GM23338 (cell line): ENCODE measurements around the gene UBE2F. TPM values are rescaled to one million over a fixed set of nuclear protein-coding genes. Genes with fewer than 3 reads are reported as not detected.

Experiments used
- ATAC-seq: fragments of 200-7000 bp; cut with Tn5 transposase; 3 replicates; pipeline ENCODE4 v1.9.1; 2020
- DNase-seq: peaks from one replicate; pipeline ENCODE4 v3.0.0-alpha.2; 2015; ENCODE audit warnings: low spot score
- H2AFZ ChIP-seq: fragments of 200-600 bp; sonication (generic); 2 replicates; pipeline ENCODE4 v1.8.0; 2016; ENCODE audit warnings: antibody characterized with exemption, mild to moderate bottlenecking, moderate library complexity
- H3F3A ChIP-seq: fragments of 200-600 bp; sonication (generic); replicated peaks from 2 replicates; pipeline ENCODE4 v1.8.0; 2017; ENCODE audit warnings: antibody characterized with exemption, mixed run types, low read depth
- H3K27ac ChIP-seq: fragments of 200-600 bp; sonication (generic); 2 replicates; pipeline ENCODE4 v1.6.1; 2016; ENCODE audit warnings: low read depth
- H3K27me3 ChIP-seq: fragments of 200-600 bp; sonication (generic); 2 replicates; pipeline ENCODE4 v1.8.0; 2016; ENCODE audit warnings: mild to moderate bottlenecking, mixed run types, moderate library complexity; ENCODE audit not compliant: insufficient read depth
- H3K36me3 ChIP-seq: fragments of 200-600 bp; sonication (generic); 2 replicates; pipeline ENCODE4 v1.8.0; 2016; ENCODE audit warnings: mild to moderate bottlenecking; ENCODE audit not compliant: insufficient read depth
- H3K4me1 ChIP-seq: fragments of 200-600 bp; sonication (generic); 2 replicates; pipeline ENCODE4 v1.8.0; 2016; ENCODE audit warnings: mild to moderate bottlenecking, moderate library complexity; ENCODE audit not compliant: insufficient read depth
- H3K4me2 ChIP-seq: fragments of 200-600 bp; sonication (generic); 2 replicates; pipeline ENCODE4 v1.7.1; 2017; ENCODE audit warnings: mixed run types
- H3K4me3 ChIP-seq: fragments of 200-600 bp; sonication (generic); 2 replicates; pipeline ENCODE4 v1.6.1; 2016; ENCODE audit warnings: mixed run types
- H3K79me2 ChIP-seq: fragments of 200-600 bp; sonication (generic); replicated peaks from 2 replicates; pipeline ENCODE4 v1.8.0; 2017; ENCODE audit warnings: mild to moderate bottlenecking; ENCODE audit not compliant: insufficient read depth
- H3K9me2 ChIP-seq: fragments of 200-600 bp; sonication (generic); 2 replicates; pipeline ENCODE4 v1.8.0; 2017; ENCODE audit not compliant: insufficient read depth
- H4K20me1 ChIP-seq: fragments of 200-600 bp; sonication (generic); replicated peaks from 2 replicates; pipeline ENCODE4 v1.8.0; 2017; ENCODE audit warnings: mild to moderate bottlenecking; ENCODE audit not compliant: insufficient read depth
- H3K27ac Mint-ChIP-seq: 2 replicates; pipeline ENCODE4 v1.8.0; 2020; ENCODE audit warnings: inconsistent platforms, mild to moderate bottlenecking, moderate library complexity, mixed read lengths
- H3K27me3 Mint-ChIP-seq: 3 replicates; pipeline ENCODE4 v1.8.0; 2022; ENCODE audit warnings: low read depth, mild to moderate bottlenecking, moderate library complexity, mixed read lengths, inconsistent platforms; ENCODE audit not compliant: insufficient read depth, poor library complexity
- H3K36me3 Mint-ChIP-seq: 3 replicates; pipeline ENCODE4 v1.8.0; 2021; ENCODE audit warnings: low read depth, mild to moderate bottlenecking, inconsistent platforms, moderate library complexity, mixed read lengths
- H3K4me1 Mint-ChIP-seq: 3 replicates; pipeline ENCODE4 v1.8.0; 2020; ENCODE audit warnings: mild to moderate bottlenecking, inconsistent platforms, mixed read lengths
- H3K4me3 Mint-ChIP-seq: 3 replicates; pipeline ENCODE4 v1.8.0; 2021; ENCODE audit warnings: moderate library complexity, mild to moderate bottlenecking, inconsistent platforms, mixed read lengths
- H3K9me3 Mint-ChIP-seq: 3 replicates; pipeline ENCODE4 v1.8.0; 2020; ENCODE audit warnings: moderate library complexity, mild to moderate bottlenecking, inconsistent platforms, mixed read lengths
- CREB1 ChIP-seq: fragments of 250-450 bp; sonication (Bioruptor Pico); IDR thresholded peaks from 2 replicates; pipeline ENCODE4 v1.5.0; 2020; ENCODE audit warnings: low read depth, mild to moderate bottlenecking, moderate library complexity
- CTCF ChIP-seq, 2 experiments: fragments of 200-600 bp in 1 of 2; sonication (generic) in 1 of 2; conservative IDR thresholded peaks; 2 replicates each; pipeline versions ENCODE4 v1.5.1 to v1.6.1; 2016 to 2017; ENCODE audit warnings: antibody characterized with exemption in 2 of 2, low read depth in 2 of 2, mild to moderate bottlenecking in 2 of 2, moderate library complexity in 1 of 2
- EZH2 ChIP-seq: fragments of 200-600 bp; sonication (generic); IDR thresholded peaks from one replicate; pipeline ENCODE4 v1.8.0; 2017; ENCODE audit warnings: antibody characterized with exemption, mild to moderate bottlenecking, low read depth; ENCODE audit not compliant: unreplicated experiment
- JUNB ChIP-seq: IDR thresholded peaks from one replicate; pipeline ENCODE4 v1.6.1; 2016; ENCODE audit warnings: antibody characterized with exemption; ENCODE audit not compliant: unreplicated experiment
- POLR2AphosphoS5 ChIP-seq: IDR thresholded peaks from 2 replicates; pipeline ENCODE4 v1.6.1; 2016; ENCODE audit warnings: antibody characterized with exemption, low read depth
- REST ChIP-seq: IDR thresholded peaks from one replicate; pipeline ENCODE4 v1.6.1; 2018; ENCODE audit warnings: antibody characterized with exemption; ENCODE audit not compliant: unreplicated experiment
- STAT1 ChIP-seq: IDR thresholded peaks from one replicate; pipeline ENCODE4 v1.6.1; 2016; ENCODE audit warnings: antibody characterized with exemption; ENCODE audit not compliant: unreplicated experiment
- ZNF114 ChIP-seq: fragments of 250-450 bp; sonication (Bioruptor Pico); IDR thresholded peaks from 2 replicates; pipeline ENCODE4 v1.5.0; 2020; ENCODE audit warnings: mild to moderate bottlenecking, moderate library complexity
- ZNF331 ChIP-seq: fragments of 250-450 bp; sonication (Bioruptor Pico); IDR thresholded peaks from 2 replicates; pipeline ENCODE4 v1.5.0; 2020; ENCODE audit warnings: low read depth, mild to moderate bottlenecking, moderate library complexity
- ZNF462 ChIP-seq: fragments of 250-450 bp; sonication (Bioruptor Pico); IDR thresholded peaks from 2 replicates; pipeline ENCODE4 v1.5.0; 2020; ENCODE audit warnings: mild to moderate bottlenecking, moderate library complexity
- polyA plus RNA-seq: library from polyadenylated mRNA; unstranded; fragments of >200 nt; fragmentation: Nextera tagmentation; extraction: Ambion mirVana; gene quantifications from 2 replicates; pipeline ENCODE4 v1.2.1, GENCODE V29; 2016
- total RNA-seq: library from RNA; depleted of rRNA; stranded (reverse); fragments of >200 nt; shearing (Covaris generic); gene quantifications from 2 replicates; pipeline ENCODE4 v1.2.3, GENCODE V29; 2014

The UBE2F gene
- total and polyA plus RNA-seq, 2 experiments from 2014 or later, result 98.2 to 106 TPM

- H3K9me3 Mint-ChIP-seq, result peaks cover 29% of the 10 kb centered on the region
- no peaks in the 10 kb centered on the region for H3K36me3 ChIP-seq
- peaks cover 11% of the 10 kb centered on the region for H3K36me3 Mint-ChIP-seq
- no peak overlapping the region for H3K27ac Mint-ChIP-seq
- peaks cover 5% of the 10 kb centered on the region for H3K27me3 Mint-ChIP-seq
- H3K4me1 ChIP-seq, result no peaks in the 10 kb centered on the region
- H3K27me3 ChIP-seq, result no peaks in the 10 kb centered on the region
- no peak overlapping the region for H3K4me2 ChIP-seq
- no peaks in the 10 kb centered on the region for H3K4me1 Mint-ChIP-seq
- no peak overlapping the region for H3K4me3 ChIP-seq
- no peak overlapping the region for H3K27ac ChIP-seq
- H2AFZ ChIP-seq, result no peak overlapping the region
- TF ChIP-seq POLR2AphosphoS5 (no peak), CTCF (conservative IDR thresholded peaks at IDR 0.05; ENCODE audit: low read depth in 2 of 2) (no peak), JUNB (no peak), CREB1 (CRISPR knock-in tag) (no peak), REST (no peak), ZNF331 (CRISPR knock-in tag) (no peak), ZNF114 (CRISPR knock-in tag) (no peak), STAT1 (no peak), EZH2 (no peak), ZNF462 (CRISPR knock-in tag) (no peak)
- DNase-seq, result no peak
- no peak for ATAC-seq
- no peaks in the 10 kb centered on the region for H3K9me2 ChIP-seq
- H3K4me3 Mint-ChIP-seq, result no peak overlapping the region
- no peaks in the 10 kb centered on the region for H4K20me1 ChIP-seq
- no peaks in the 10 kb centered on the region for H3F3A ChIP-seq
- no peaks in the 10 kb centered on the region for H3K79me2 ChIP-seq
Observed at GRCh38 chr2:237932731-237933131, 34.1 kb upstream of the UBE2F start.
